K562 (cell line): Measurements from ENCODE around the gene CREB5. TPM values are rescaled to one million over a fixed set of nuclear protein-coding genes. Genes with fewer than 3 reads are reported as not detected.

Experiments
- ATAC-seq: fragments of 200-7000 bp; cut with Tn5 transposase; 3 replicates; pipeline ENCODE4 v1.9.1; 2020; ENCODE audit warnings: moderate library complexity
- BruUV-seq: library from RNA; stranded (reverse); fragments of 400-500 nt; replicated peaks from 2 replicates; lab custom pipeline; 2021; lab: Mats Ljungman, UMichigan
- CTCF ChIA-PET: fragments of 300-600 bp; formaldehyde crosslinking; extraction: SDS; loops from one replicate; lab custom pipeline; 2021; ENCODE audit warnings: low intra/inter-chr PET ratio; lab: Yijun Ruan, JAX
- POLR2A ChIA-PET: fragments of 300-600, 350-650 bp; sonication (Branson Sonifier 250); formaldehyde crosslinking; extraction: SDS; loops from one replicate; lab custom pipeline; 2021; ENCODE audit warnings: antibody characterized with exemption, inconsistent platforms; lab: Yijun Ruan, JAX
- DNase-seq, 4 experiments: peaks; one replicate each; pipeline versions ENCODE4 v3.0.0 to v3.0.0-alpha.2; 2011 to 2018; ENCODE audit warnings: low spot score in 3 of 4, mixed read lengths in 3 of 4; ENCODE audit errors: extremely low read depth in 1 of 4
- FAIRE-seq: peaks from 2 replicates; lab custom pipeline; 2011; peaks lifted over from hg19 to GRCh38; lab: Jason Lieb, UNC
- H2AFZ ChIP-seq: 2 replicates; pipeline ENCODE4 v1.6.0; 2011; ENCODE audit warnings: low read depth, low read length, control low read depth, inconsistent platforms
- H3K27ac ChIP-seq: fragments of 200-600 bp; 3 replicates; pipeline ENCODE4 v1.8.0; 2011; ENCODE audit warnings: low read depth, mild to moderate bottlenecking, control low read depth, inconsistent platforms, low read length, moderate library complexity, mixed read lengths; ENCODE audit errors: extremely low read depth
- H3K27me3 ChIP-seq, 2 experiments: fragments of 300-600 bp in 1 of 2; 2 replicates in 1 of 2; 3 replicates in 1 of 2; pipeline versions ENCODE4 v1.6.0 to v1.8.0; 2011; ENCODE audit warnings: inconsistent platforms in 2 of 2, low read length in 2 of 2, mild to moderate bottlenecking in 1 of 2, mixed read lengths in 1 of 2, moderate library complexity in 1 of 2; ENCODE audit not compliant: control insufficient read depth in 2 of 2, insufficient read depth in 2 of 2
- H3K36me3 ChIP-seq: fragments of 300-600 bp; 3 replicates; pipeline ENCODE4 v1.8.0; 2011; ENCODE audit warnings: mild to moderate bottlenecking, low read length, inconsistent platforms; ENCODE audit not compliant: control insufficient read depth, insufficient read depth
- H3K4me1 ChIP-seq, 2 experiments: fragments of 200-600 bp in 1 of 2; replicated peaks in 1 of 2; 2 replicates in 1 of 2; 3 replicates in 1 of 2; pipeline versions ENCODE4 v1.5.1 to v1.8.0; 2011; ENCODE audit warnings: inconsistent platforms in 2 of 2, low read length in 2 of 2, mild to moderate bottlenecking in 1 of 2, mixed read lengths in 1 of 2, moderate library complexity in 1 of 2; ENCODE audit not compliant: control insufficient read depth in 2 of 2, insufficient read depth in 2 of 2
- H3K4me2 ChIP-seq: 2 replicates; pipeline ENCODE4 v1.6.1; 2011; ENCODE audit warnings: low read length, control low read depth, inconsistent platforms, mixed read lengths; ENCODE audit not compliant: insufficient read depth
- H3K4me3 ChIP-seq: fragments of 200-600 bp; sonication (generic), shearing (Covaris generic); 2 replicates; pipeline ENCODE4 v1.5.1; 2016; ENCODE audit warnings: control low read depth, inconsistent platforms
- H3K79me2 ChIP-seq: fragments of 200-600 bp; 3 replicates; pipeline ENCODE4 v1.8.0; 2011; ENCODE audit warnings: low read length, inconsistent platforms; ENCODE audit not compliant: control insufficient read depth, insufficient read depth
- H3K9ac ChIP-seq, 2 experiments: 2 replicates each; pipeline versions ENCODE4 v1.6.0 to v1.6.1; 2011; ENCODE audit warnings: low read depth in 2 of 2, low read length in 2 of 2, control low read depth in 1 of 2, inconsistent platforms in 1 of 2, mild to moderate bottlenecking in 1 of 2, mixed read lengths in 1 of 2; ENCODE audit not compliant: insufficient read depth in 1 of 2
- H3K9me1 ChIP-seq: one replicate; pipeline ENCODE4 v1.6.0; 2011; ENCODE audit warnings: inconsistent platforms, mild to moderate bottlenecking, low read length, moderate library complexity; ENCODE audit not compliant: control insufficient read depth, insufficient read depth
- H3K9me3 ChIP-seq: replicated peaks from 2 replicates; pipeline ENCODE4 v1.5.1; 2011; ENCODE audit warnings: low read depth, low read length, inconsistent platforms; ENCODE audit not compliant: control insufficient read depth, insufficient read depth
- H4K20me1 ChIP-seq: replicated peaks from 2 replicates; pipeline ENCODE4 v1.6.1; 2011; ENCODE audit warnings: low read length, inconsistent platforms, mixed read lengths; ENCODE audit not compliant: control insufficient read depth, insufficient read depth
- ARID1B ChIP-seq: fragments of 450-650 bp; IDR thresholded peaks from 2 replicates; pipeline ENCODE4 v1.6.1; 2016; ENCODE audit warnings: antibody characterized with exemption, mild to moderate bottlenecking, inconsistent platforms
- ARID3A ChIP-seq: IDR thresholded peaks from 2 replicates; pipeline ENCODE4 v1.6.1; 2012; ENCODE audit warnings: low read depth, low read length, improper control_type of control experiment, borderline replicate concordance
- CUX1 ChIP-seq: fragments of 200-800 bp; sonication (Bioruptor generic); IDR thresholded peaks from 2 replicates; pipeline ENCODE4 v1.6.1; 2016; ENCODE audit warnings: missing genetic modification characterization, missing compliant biosample characterization
- ELF4 ChIP-seq: fragments of 450-650 bp; formaldehyde crosslinking; IDR thresholded peaks from 2 replicates; pipeline ENCODE4 v1.4.0; 2022; ENCODE audit warnings: missing genetic modification characterization
- KAT8 ChIP-seq: fragments of 450-650 bp; IDR thresholded peaks from 2 replicates; pipeline ENCODE4 v1.6.1; 2016; ENCODE audit warnings: low read depth, mild to moderate bottlenecking
- NFRKB ChIP-seq: fragments of 450-650 bp; IDR thresholded peaks from 2 replicates; pipeline ENCODE4 v1.6.1; 2016; ENCODE audit warnings: low read depth
- SP1 ChIP-seq: sonication (generic); formaldehyde crosslinking; IDR thresholded peaks from 2 replicates; pipeline ENCODE4 v1.8.1; 2022; ENCODE audit warnings: mild to moderate bottlenecking, missing genetic modification reagents
- TGIF2 ChIP-seq: sonication (generic); formaldehyde crosslinking; IDR thresholded peaks from 2 replicates; pipeline ENCODE4 v1.8.1; 2022; ENCODE audit warnings: mild to moderate bottlenecking, missing genetic modification reagents, moderate library complexity
- ZNF146 ChIP-seq: IDR thresholded peaks from one replicate; pipeline ENCODE4 v1.6.1; 2018; ENCODE audit warnings: missing compliant biosample characterization; ENCODE audit not compliant: unreplicated experiment
- ZSCAN29 ChIP-seq: fragments of 450-650 bp; IDR thresholded peaks from 2 replicates; pipeline ENCODE4 v1.6.1; 2017
- WGBS: fragments of 100-300 bp; shearing (Covaris generic); methylation state at CpG from one replicate; pipeline ENCODE4 v1.1.6; 2016; ENCODE audit warnings: low coverage, mixed read lengths; ENCODE audit not compliant: insufficient coverage; ENCODE audit errors: missing lambda C conversion rate; 5-methylcytosine and 5-hydroxymethylcytosine counted together
- in situ Hi-C: fragments of 300-500 bp; cut with MboI; formaldehyde crosslinking; loops from 4 replicates; pipeline ENCODE4 v1.15.0; 2018; ENCODE audit warnings: inconsistent platforms, mixed read lengths
- intact Hi-C: fragments of 100-400 bp; cut with micrococcal nuclease; formaldehyde crosslinking; loops from 2 replicates; pipeline ENCODE4 v1.14.2; 2022
- polyA plus RNA-seq, 8 experiments: library from polyadenylated mRNA; depleted of rRNA in 4 of 8; stranded (reverse) in 5 of 8; unstranded in 3 of 8; fragments of >200 nt; fragmentation: Nextera tagmentation in 2 of 8; fragmentation: Illumina TruSeq in 1 of 8; extraction: Ambion mirVana in 2 of 8; extraction: Trizol in 1 of 8; gene quantifications; 2 replicates each; pipeline versions ENCODE4 v1.2.1 to v1.2.3, GENCODE V29; 2011 to 2014; ENCODE audit warnings: inconsistent platforms in 1 of 8, missing spikeins in 1 of 8
- total RNA-seq, 7 experiments: library from RNA; depleted of rRNA in 6 of 7; stranded (reverse); fragments of >200 nt in 6 of 7; fragmentation: Illumina TruSeq in 2 of 7; extraction: Trizol in 2 of 7; gene quantifications; 2 replicates each; pipeline versions ENCODE4 v1.2.1 to v1.2.3, GENCODE V29; 2011 to 2021; ENCODE audit warnings: low replicate concordance in 1 of 7
- TF ChIP-seq, protein P1 (sequence below): fragments of 450-650 bp; IDR thresholded peaks from 2 replicates; pipeline ENCODE4 v1.6.1; 2016

CREB5 gene
- total and polyA plus RNA-seq, 9 of the 15 experiments (the other 6 are each of a cell fraction or from before 2014, with no cell fraction given), result 0.33 to 6.4 (median 1.8) TPM

DNA sequence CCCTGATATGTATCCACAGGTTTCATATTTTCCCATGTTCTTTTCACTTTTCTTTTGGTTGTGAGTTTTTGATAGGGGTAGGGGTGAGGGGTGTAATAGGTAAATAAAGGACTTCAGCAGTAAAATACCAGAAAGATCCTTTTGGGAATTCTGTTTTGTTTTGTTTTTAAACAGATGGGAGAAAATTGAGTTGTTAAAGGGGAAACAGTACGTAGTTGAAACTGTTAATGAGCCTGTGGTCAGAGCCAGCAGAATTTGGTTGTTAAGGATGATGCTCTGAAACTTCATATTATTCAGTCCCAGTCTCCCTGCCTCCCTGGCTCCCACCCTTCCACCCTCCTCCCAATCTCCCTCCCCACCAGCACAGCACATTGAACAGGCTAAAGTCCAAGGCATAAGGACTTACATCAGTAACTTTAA lies 195.9 kb downstream of the CREB5 start:
- no peaks in the 10 kb centered on the region for H3K4me1 ChIP-seq
- BruUV-seq, result no TSS peak
- H3K27ac ChIP-seq, result no peak overlapping the region
- intact Hi-C loops (no loop called here), in situ Hi-C loops (no loop called here)
- FAIRE-seq (no peak), ATAC-seq (no peak), DNase-seq (no peak)
- H3K9ac ChIP-seq, result no peak overlapping the region
- H3K4me2 ChIP-seq, result no peak overlapping the region
- H3K9me1 ChIP-seq, result no peaks in the 10 kb centered on the region
- POLR2A ChIA-PET, result no interaction called here
- H3K27me3 ChIP-seq, result no peaks in the 10 kb centered on the region
- H3K79me2 ChIP-seq, result no peaks in the 10 kb centered on the region
- no peaks in the 10 kb centered on the region for H3K9me3 ChIP-seq
- no peak overlapping the region for H3K4me3 ChIP-seq
- CTCF ChIA-PET, result no interaction called here
- H2AFZ ChIP-seq, result no peak overlapping the region
- no peaks in the 10 kb centered on the region for H4K20me1 ChIP-seq
- no peak for TF ChIP-seq TGIF2 (CRISPR knock-in tag)
- TF ChIP-seq ZNF146 (CRISPR knock-in tag), result no peak
- no peak for TF ChIP-seq ARID3A
- no peak for TF ChIP-seq ZSCAN29
- TF ChIP-seq SP1 (CRISPR knock-in tag), result no peak
- TF ChIP-seq CUX1 (CRISPR knock-in tag), result no peak
- TF ChIP-seq KAT8, result no peak
- no peak for TF ChIP-seq ELF4 (CRISPR knock-in tag)
- TF ChIP-seq ARID1B, result no peak
- no peak for TF ChIP-seq NFRKB
- TF ChIP-seq, protein P1, sequence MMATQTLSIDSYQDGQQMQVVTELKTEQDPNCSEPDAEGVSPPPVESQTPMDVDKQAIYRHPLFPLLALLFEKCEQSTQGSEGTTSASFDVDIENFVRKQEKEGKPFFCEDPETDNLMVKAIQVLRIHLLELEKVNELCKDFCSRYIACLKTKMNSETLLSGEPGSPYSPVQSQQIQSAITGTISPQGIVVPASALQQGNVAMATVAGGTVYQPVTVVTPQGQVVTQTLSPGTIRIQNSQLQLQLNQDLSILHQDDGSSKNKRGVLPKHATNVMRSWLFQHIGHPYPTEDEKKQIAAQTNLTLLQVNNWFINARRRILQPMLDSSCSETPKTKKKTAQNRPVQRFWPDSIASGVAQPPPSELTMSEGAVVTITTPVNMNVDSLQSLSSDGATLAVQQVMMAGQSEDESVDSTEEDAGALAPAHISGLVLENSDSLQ, result no peak
- TF ChIP-seq, all 486 proteins: peak for 0
- WGBS, result 0% methylated on average over 1 of the region's 1 CpG
- no peaks in the 10 kb centered on the region for H3K36me3 ChIP-seq
